ENCODE data around the gene KLHDC7B. TPM values are rescaled to one million over a fixed set of nuclear protein-coding genes. Genes with fewer than 3 reads are reported as not detected.

Gene KLHDC7B
- total RNA-seq, 1 donor from 2014 or later, result 0.32 TPM

- peak overlapping the region; percentile 73 for H3K4me2 ChIP-seq (ENCODE audit: low read length)
- peak; percentile 36 for DNase-seq (ENCODE audit: low read depth)
- no peaks in the 10 kb centered on the region for H3K9me3 Mint-ChIP-seq (ENCODE audit: unreplicated experiment)
Measured at GRCh38 chr22:50544078-50544745, 1.5 kb upstream of the KLHDC7B start.

GRCh38 chr22:50544746-50545253 is 899 bp upstream of the KLHDC7B start:
- FAIRE-seq (no peak), DNase-seq (ENCODE audit: low read depth) (no peak)
- H3K4me3 Mint-ChIP-seq (ENCODE audit: unreplicated experiment), result no peak overlapping the region
- H3K9me3 Mint-ChIP-seq (ENCODE audit: unreplicated experiment), result no peaks in the 10 kb centered on the region
- H2AFZ ChIP-seq (ENCODE audit: low read depth, low read length), result no peak overlapping the region
- H3K4me3 ChIP-seq (ENCODE audit: insufficient read depth, low read depth, low read length), result no peak overlapping the region
- H3K27ac Mint-ChIP-seq (ENCODE audit: unreplicated experiment), result peak overlapping the region; percentile 81
- H3K9me3 ChIP-seq (ENCODE audit: insufficient read depth, low read depth, low read length), result no peaks in the 10 kb centered on the region
- H3K79me2 ChIP-seq (ENCODE audit: insufficient read depth, low read length), result no peaks in the 10 kb centered on the region
- H3K27ac ChIP-seq (ENCODE audit: low read depth, low read length), result no peak overlapping the region
- TF ChIP-seq EZH2 (IDR thresholded peaks at IDR 0.05; ENCODE audit: insufficient read depth, low read length) (no peak), CTCF (IDR thresholded peaks at IDR 0.05; ENCODE audit: insufficient read depth, low read depth, low read length) (no peak)
- no peaks in the 10 kb centered on the region for H3K36me3 Mint-ChIP-seq (ENCODE audit: low read depth, unreplicated experiment)
- no peak overlapping the region for H3K4me2 ChIP-seq (ENCODE audit: low read length)
- no peaks in the 10 kb centered on the region for H4K20me1 ChIP-seq (ENCODE audit: insufficient read depth, low read length)
- peaks cover 12% of the 10 kb centered on the region for H3K27me3 Mint-ChIP-seq (ENCODE audit: low read depth, unreplicated experiment)
- H3K36me3 ChIP-seq (ENCODE audit: insufficient read depth, low read length), result no peaks in the 10 kb centered on the region
- peaks cover 5% of the 10 kb centered on the region for H3K4me1 Mint-ChIP-seq (ENCODE audit: low read depth, unreplicated experiment)
- H3K9ac ChIP-seq (ENCODE audit: low read length), result no peak overlapping the region
- H3K27me3 ChIP-seq (ENCODE audit: insufficient read depth, low read length), result peaks cover 14% of the 10 kb centered on the region
- peaks cover under 1% of the 10 kb centered on the region for H3K4me1 ChIP-seq (ENCODE audit: insufficient read depth, low read length)

More at GRCh38 chr22:50544078-50544745, 1.5 kb upstream of the KLHDC7B start:
- no peak for FAIRE-seq
- TF ChIP-seq CTCF (IDR thresholded peaks at IDR 0.05; ENCODE audit: insufficient read depth, low read depth, low read length) (peak; percentile 33), EZH2 (IDR thresholded peaks at IDR 0.05; ENCODE audit: insufficient read depth, low read length) (no peak)
- Histone ChIP-seq H3K79me2 (ENCODE audit: insufficient read depth, low read length) (no peaks in the 10 kb centered on the region), H2AFZ (ENCODE audit: low read depth, low read length) (peak overlapping the region; percentile 66), H3K27me3 (ENCODE audit: insufficient read depth, low read length) (peaks cover 13% of the 10 kb centered on the region), H3K4me3 (ENCODE audit: insufficient read depth, low read depth, low read length) (peak overlapping the region; percentile 23), H3K36me3 (ENCODE audit: insufficient read depth, low read length) (no peaks in the 10 kb centered on the region), H3K9me3 (ENCODE audit: insufficient read depth, low read depth, low read length) (no peaks in the 10 kb centered on the region), H3K4me1 (ENCODE audit: insufficient read depth, low read length) (peaks cover 3% of the 10 kb centered on the region), H3K9ac (ENCODE audit: low read length) (no peak overlapping the region), H3K27ac (ENCODE audit: low read depth, low read length) (no peak overlapping the region), H4K20me1 (ENCODE audit: insufficient read depth, low read length) (no peaks in the 10 kb centered on the region)
- peaks cover 8% of the 10 kb centered on the region for H3K4me1 Mint-ChIP-seq (ENCODE audit: low read depth, unreplicated experiment)
- H3K27ac Mint-ChIP-seq (ENCODE audit: unreplicated experiment), result no peak overlapping the region
- H3K27me3 Mint-ChIP-seq (ENCODE audit: low read depth, unreplicated experiment), result peaks cover 12% of the 10 kb centered on the region
- no peak overlapping the region for H3K4me3 Mint-ChIP-seq (ENCODE audit: unreplicated experiment)
- H3K36me3 Mint-ChIP-seq (ENCODE audit: low read depth, unreplicated experiment), result no peaks in the 10 kb centered on the region

Measured in astrocyte (in vitro differentiated cells and primary cell).